SU-DHL-6 (cell line): ENCODE measurements around the gene ESR1.

Experiments
- H2AFZ ChIP-seq: fragments of 200-600 bp; sonication (generic); 2 replicates; pipeline ENCODE4 v1.6.1; 2014; ENCODE audit warnings: low read depth, mild to moderate bottlenecking, moderate library complexity, mixed read lengths, antibody characterized with exemption, low read length; ENCODE audit not compliant: severe bottlenecking
- H3F3A ChIP-seq: fragments of 200-600 bp; shearing (Covaris generic); 2 replicates; pipeline ENCODE4 v1.6.0; 2016; ENCODE audit warnings: antibody characterized with exemption, mild to moderate bottlenecking; ENCODE audit not compliant: insufficient read depth
- H3K27ac ChIP-seq: fragments of 200-600 bp; sonication (generic); 2 replicates; pipeline ENCODE4 v1.5.1; 2016; ENCODE audit warnings: low read depth, mild to moderate bottlenecking, low read length, moderate library complexity, mixed read lengths
- H3K27me3 ChIP-seq: fragments of 200-600 bp; sonication (generic), shearing (Covaris generic); 2 replicates; pipeline ENCODE4 v1.6.0; 2014; ENCODE audit warnings: mild to moderate bottlenecking, low read length
- H3K36me3 ChIP-seq: fragments of 200-600 bp; sonication (generic); 2 replicates; pipeline ENCODE4 v1.6.1; 2014; ENCODE audit warnings: mild to moderate bottlenecking, low read length, mixed read lengths
- H3K4me2 ChIP-seq: fragments of 300-600, 200-600 bp; shearing (Covaris generic), sonication (generic); 2 replicates; pipeline ENCODE4 v1.6.0; 2014; ENCODE audit warnings: low read length, low read depth, mild to moderate bottlenecking; ENCODE audit not compliant: poor library complexity, severe bottlenecking
- H3K4me3 ChIP-seq: fragments of 200-600 bp; sonication (generic); 2 replicates; pipeline ENCODE4 v1.5.1; 2014; ENCODE audit warnings: antibody characterized with exemption, low read length, mild to moderate bottlenecking, mixed read lengths; ENCODE audit not compliant: insufficient read depth, poor library complexity, severe bottlenecking
- H3K79me2 ChIP-seq: fragments of 200-600 bp; sonication (generic); 2 replicates; pipeline ENCODE4 v1.6.1; 2014; ENCODE audit warnings: mild to moderate bottlenecking, low read length, moderate library complexity; ENCODE audit not compliant: insufficient read depth
- H3K9ac ChIP-seq: fragments of 200-600 bp; sonication (generic); 2 replicates; pipeline ENCODE4 v1.7.0; 2014; ENCODE audit warnings: mild to moderate bottlenecking, low read length
- H3K9me2 ChIP-seq: fragments of 200-600 bp; sonication (generic); replicated peaks from 2 replicates; pipeline ENCODE4 v1.6.1; 2014; ENCODE audit warnings: low read length; ENCODE audit not compliant: insufficient read depth
- H3K9me3 ChIP-seq: fragments of 200-600 bp; sonication (generic); 2 replicates; pipeline ENCODE4 v1.6.1; 2014; ENCODE audit warnings: low read length, mixed read lengths; ENCODE audit not compliant: insufficient read depth
- H4K20me1 ChIP-seq: fragments of 200-600 bp; sonication (generic); 2 replicates; pipeline ENCODE4 v1.6.1; 2014; ENCODE audit warnings: low read depth, mild to moderate bottlenecking, antibody characterized with exemption, low read length, moderate library complexity, mixed read lengths
- EZH2phosphoT487 ChIP-seq: fragments of 200-600 bp; sonication (generic), shearing (Covaris generic); conservative IDR thresholded peaks from 2 replicates; pipeline ENCODE4 v1.6.1; 2018; ENCODE audit warnings: mild to moderate bottlenecking, antibody characterized with exemption, low read length, moderate library complexity, mixed read lengths
- TF ChIP-seq, protein P1 (sequence below): fragments of 200-600 bp; sonication (generic); IDR thresholded peaks from one replicate; pipeline ENCODE4 v1.5.1; 2017; ENCODE audit warnings: antibody characterized with exemption, mild to moderate bottlenecking, low read length, moderate library complexity; ENCODE audit not compliant: insufficient read depth, poor library complexity, severe bottlenecking

The ESR1 gene

DNA sequence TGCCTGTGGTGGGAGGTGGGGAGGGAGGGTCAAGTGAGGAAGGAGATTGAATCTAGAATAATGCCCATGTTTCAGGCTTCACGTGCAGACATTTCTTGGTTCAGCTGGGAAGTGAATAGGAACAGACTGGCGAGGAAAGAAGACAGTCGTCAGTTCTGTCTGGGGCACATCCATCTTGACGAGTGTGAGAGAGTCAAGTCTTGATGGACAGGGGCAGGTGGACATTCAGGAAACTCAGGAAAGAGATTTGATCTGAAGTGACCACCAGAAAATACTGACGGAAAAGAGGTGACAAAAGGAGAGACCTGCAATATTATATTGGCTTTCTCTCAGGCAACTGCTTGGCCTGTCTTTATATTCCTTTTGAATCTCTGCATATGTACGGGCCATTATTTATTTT is 68.6 kb downstream of the ESR1 start:
- H3K4me2 ChIP-seq = no peak overlapping the region
- H3K79me2 ChIP-seq = no peaks in the 10 kb centered on the region

DNA sequence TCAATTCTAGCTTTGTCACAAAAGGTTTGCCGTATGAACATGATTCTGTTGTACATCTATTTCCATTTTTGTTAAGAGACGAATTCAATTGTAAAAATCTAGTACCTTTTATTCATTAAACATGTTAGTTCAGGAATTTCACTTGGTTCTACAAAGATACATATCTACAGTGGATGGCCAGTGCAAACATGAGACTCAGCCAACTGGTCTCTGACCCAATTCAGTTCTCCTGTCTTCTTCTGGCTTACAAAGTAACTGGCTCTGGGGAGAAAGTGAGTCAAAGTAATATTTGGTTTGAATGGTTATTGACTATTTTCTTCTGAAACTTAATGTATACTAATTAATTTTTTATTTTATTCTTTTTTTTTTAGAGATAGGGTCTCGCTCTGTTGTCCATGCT is 70.0 kb downstream of the ESR1 start:
- no peaks in the 10 kb centered on the region for H3K9me2 ChIP-seq
- H3K4me2 ChIP-seq = no peak overlapping the region
- no peak overlapping the region for H3K9ac ChIP-seq
- no peaks in the 10 kb centered on the region for H3F3A ChIP-seq
- H3K27me3 ChIP-seq = no peaks in the 10 kb centered on the region
- no peak overlapping the region for H2AFZ ChIP-seq
- no peak overlapping the region for H3K4me3 ChIP-seq
- no peak overlapping the region for H3K27ac ChIP-seq
- no peaks in the 10 kb centered on the region for H3K79me2 ChIP-seq
- no peaks in the 10 kb centered on the region for H4K20me1 ChIP-seq
- TF ChIP-seq, protein P1, sequence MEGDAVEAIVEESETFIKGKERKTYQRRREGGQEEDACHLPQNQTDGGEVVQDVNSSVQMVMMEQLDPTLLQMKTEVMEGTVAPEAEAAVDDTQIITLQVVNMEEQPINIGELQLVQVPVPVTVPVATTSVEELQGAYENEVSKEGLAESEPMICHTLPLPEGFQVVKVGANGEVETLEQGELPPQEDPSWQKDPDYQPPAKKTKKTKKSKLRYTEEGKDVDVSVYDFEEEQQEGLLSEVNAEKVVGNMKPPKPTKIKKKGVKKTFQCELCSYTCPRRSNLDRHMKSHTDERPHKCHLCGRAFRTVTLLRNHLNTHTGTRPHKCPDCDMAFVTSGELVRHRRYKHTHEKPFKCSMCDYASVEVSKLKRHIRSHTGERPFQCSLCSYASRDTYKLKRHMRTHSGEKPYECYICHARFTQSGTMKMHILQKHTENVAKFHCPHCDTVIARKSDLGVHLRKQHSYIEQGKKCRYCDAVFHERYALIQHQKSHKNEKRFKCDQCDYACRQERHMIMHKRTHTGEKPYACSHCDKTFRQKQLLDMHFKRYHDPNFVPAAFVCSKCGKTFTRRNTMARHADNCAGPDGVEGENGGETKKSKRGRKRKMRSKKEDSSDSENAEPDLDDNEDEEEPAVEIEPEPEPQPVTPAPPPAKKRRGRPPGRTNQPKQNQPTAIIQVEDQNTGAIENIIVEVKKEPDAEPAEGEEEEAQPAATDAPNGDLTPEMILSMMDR = no peak
- TF ChIP-seq EZH2phosphoT487 = no peak
- H3K36me3 ChIP-seq = no peaks in the 10 kb centered on the region
- no peaks in the 10 kb centered on the region for H3K9me3 ChIP-seq

More for the DNA sequence above, 68.6 kb downstream of the ESR1 start:
- no peaks in the 10 kb centered on the region for H3K9me3 ChIP-seq
- H3K36me3 ChIP-seq = no peaks in the 10 kb centered on the region
- no peak overlapping the region for H3K4me3 ChIP-seq
- H4K20me1 ChIP-seq = no peaks in the 10 kb centered on the region
- TF ChIP-seq EZH2phosphoT487 = no peak
- TF ChIP-seq, protein P1 = no peak
- no peak overlapping the region for H3K9ac ChIP-seq
- no peaks in the 10 kb centered on the region for H3K9me2 ChIP-seq
- no peaks in the 10 kb centered on the region for H3F3A ChIP-seq
- H3K27me3 ChIP-seq = no peaks in the 10 kb centered on the region
- no peak overlapping the region for H3K27ac ChIP-seq
- H2AFZ ChIP-seq = no peak overlapping the region

DNA sequence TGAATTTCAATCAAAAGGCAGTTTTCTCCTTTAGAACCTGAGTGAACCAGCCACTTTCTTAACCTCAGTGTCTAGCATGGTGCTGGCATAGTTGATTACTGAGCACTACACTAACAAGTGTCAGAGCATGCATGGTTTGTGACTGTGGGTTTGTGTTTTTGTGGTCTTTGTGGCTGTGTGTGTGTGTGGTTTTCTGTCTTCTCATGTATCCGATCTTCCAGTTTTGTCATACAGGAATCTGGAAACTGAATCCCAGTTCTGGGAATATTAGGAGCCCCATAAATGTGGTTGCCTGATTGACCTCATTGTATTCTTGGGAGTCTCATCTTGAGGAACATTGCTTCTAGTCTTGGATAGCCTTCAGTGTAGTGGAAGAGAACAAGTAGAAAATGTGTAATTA is 73.7 kb downstream of the ESR1 start:
- Histone ChIP-seq H3K27ac (no peak overlapping the region), H3K4me3 (no peak overlapping the region), H3K9ac (no peak overlapping the region), H3K4me2 (no peak overlapping the region), H3K79me2 (no peaks in the 10 kb centered on the region), H3K36me3 (no peaks in the 10 kb centered on the region), H3K9me2 (no peaks in the 10 kb centered on the region), H2AFZ (no peak overlapping the region), H4K20me1 (no peaks in the 10 kb centered on the region), H3K9me3 (no peaks in the 10 kb centered on the region), H3K27me3 (no peaks in the 10 kb centered on the region), H3F3A (no peaks in the 10 kb centered on the region)
- TF ChIP-seq, protein P1 = no peak
- TF ChIP-seq EZH2phosphoT487 = no peak

DNA sequence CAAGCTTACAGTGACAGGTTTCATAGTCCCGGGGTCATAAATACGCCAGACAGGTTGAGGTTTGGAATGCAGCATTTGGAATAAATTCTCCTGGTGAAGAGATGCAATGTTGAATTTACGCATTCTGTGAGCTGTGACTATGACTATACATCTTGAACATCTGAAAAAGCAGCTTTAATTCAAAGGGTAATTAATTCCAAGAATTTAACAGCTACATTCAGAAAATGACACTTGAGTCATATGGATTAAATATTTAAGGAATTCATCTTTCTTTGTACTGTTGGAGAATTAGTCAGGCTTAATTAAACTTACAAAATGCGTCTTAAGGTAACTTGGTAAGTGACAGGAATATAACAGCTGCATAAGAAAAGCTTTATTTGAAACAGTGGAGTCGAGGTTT is 74.7 kb downstream of the ESR1 start:
- Histone ChIP-seq H2AFZ (no peak overlapping the region), H3K9me3 (no peaks in the 10 kb centered on the region), H3K9me2 (no peaks in the 10 kb centered on the region), H3K4me3 (no peak overlapping the region), H3K79me2 (no peaks in the 10 kb centered on the region), H3K27me3 (no peaks in the 10 kb centered on the region), H3K36me3 (no peaks in the 10 kb centered on the region), H3F3A (no peaks in the 10 kb centered on the region), H3K27ac (no peak overlapping the region), H3K4me2 (no peak overlapping the region), H3K9ac (no peak overlapping the region), H4K20me1 (no peaks in the 10 kb centered on the region)
- no peak for TF ChIP-seq EZH2phosphoT487
- TF ChIP-seq, protein P1 = no peak
